ENCODE measurements around the gene ZNF426.

DNA sequence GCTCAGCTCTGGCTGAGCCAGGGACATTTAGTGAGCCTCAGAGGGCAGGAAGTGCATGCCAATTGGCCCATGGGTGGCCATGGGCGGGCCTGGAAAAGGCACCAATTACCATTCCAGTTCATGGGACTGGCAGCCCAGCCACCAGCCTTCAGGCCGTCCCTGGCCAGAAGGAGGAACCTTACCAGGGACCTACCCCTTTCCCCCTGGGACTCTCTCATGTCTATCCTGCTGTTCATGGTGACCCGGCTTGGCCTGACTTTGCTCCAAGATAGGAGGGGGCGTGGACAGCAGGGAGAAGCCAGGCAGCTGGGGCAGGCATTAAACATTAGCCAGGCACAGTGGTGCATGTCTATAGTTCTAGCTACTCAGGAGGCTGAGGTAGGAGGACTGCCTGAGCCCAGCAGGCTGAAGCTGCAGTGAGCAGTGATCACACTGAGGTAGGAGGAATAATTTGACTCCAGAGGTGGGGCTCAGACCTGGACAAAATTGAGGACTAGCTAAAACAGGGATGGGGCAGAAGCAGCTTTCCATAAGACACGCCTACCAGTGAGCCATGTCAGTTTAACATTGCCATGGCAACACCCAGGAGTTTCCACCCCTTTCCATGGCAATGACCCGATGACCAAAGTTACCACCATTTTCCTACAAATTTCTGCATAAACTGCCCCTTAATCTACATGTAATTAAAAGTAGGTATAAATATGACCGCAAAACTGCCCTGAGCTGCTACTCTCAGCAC is 14.3 kb upstream of the ZNF426 start:
- TF ChIP-seq, protein P1, sequence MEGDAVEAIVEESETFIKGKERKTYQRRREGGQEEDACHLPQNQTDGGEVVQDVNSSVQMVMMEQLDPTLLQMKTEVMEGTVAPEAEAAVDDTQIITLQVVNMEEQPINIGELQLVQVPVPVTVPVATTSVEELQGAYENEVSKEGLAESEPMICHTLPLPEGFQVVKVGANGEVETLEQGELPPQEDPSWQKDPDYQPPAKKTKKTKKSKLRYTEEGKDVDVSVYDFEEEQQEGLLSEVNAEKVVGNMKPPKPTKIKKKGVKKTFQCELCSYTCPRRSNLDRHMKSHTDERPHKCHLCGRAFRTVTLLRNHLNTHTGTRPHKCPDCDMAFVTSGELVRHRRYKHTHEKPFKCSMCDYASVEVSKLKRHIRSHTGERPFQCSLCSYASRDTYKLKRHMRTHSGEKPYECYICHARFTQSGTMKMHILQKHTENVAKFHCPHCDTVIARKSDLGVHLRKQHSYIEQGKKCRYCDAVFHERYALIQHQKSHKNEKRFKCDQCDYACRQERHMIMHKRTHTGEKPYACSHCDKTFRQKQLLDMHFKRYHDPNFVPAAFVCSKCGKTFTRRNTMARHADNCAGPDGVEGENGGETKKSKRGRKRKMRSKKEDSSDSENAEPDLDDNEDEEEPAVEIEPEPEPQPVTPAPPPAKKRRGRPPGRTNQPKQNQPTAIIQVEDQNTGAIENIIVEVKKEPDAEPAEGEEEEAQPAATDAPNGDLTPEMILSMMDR (IDR thresholded peaks at IDR 0.05) = no peak
- no peak for TF ChIP-seq POLR2A (IDR thresholded peaks at IDR 0.05)

All from body of pancreas (tissue), 4 donors.